ENCODE results near the gene AKIP1. TPM values are rescaled to one million over a fixed set of nuclear protein-coding genes. Genes with fewer than 3 reads are reported as not detected.

Gene AKIP1
- total and polyA plus RNA-seq, 10 of the 15 experiments (the other 5 are each of a cell fraction or from before 2014, with no cell fraction given), result 5.1 to 38.9 (median 30.5) TPM

GRCh38 chr11:8964324-8965320 lies 53.6 kb downstream of the AKIP1 start, which contains the start of gene TMEM9B (continued):
- TF ChIP-seq NFYB (IDR thresholded peaks at IDR 0.05; ENCODE audit: insufficient read depth, low read depth, low read length) (peak; percentile 78; the same call in 1 of the 2 replicates), MTA3 (IDR thresholded peaks at IDR 0.05; ENCODE audit: borderline replicate concordance, low read length) (no peak), MTA2 (IDR thresholded peaks at IDR 0.05; ENCODE audit: low read depth) (peak; percentile 86), CHD4 (IDR thresholded peaks at IDR 0.05) (no peak), IKZF2 (IDR thresholded peaks at IDR 0.05) (0 out of 4 replicates have a peak, but pooled peaks of 1 of the 2 experiments have one; percentile 18), YY1 (IDR thresholded peaks at IDR 0.05; ENCODE audit: low read depth, low read length) (peak; percentile 43), KLF5 (IDR thresholded peaks at IDR 0.05; ENCODE audit: partially characterized antibody) (peak; percentile 79), NR2C1 (IDR thresholded peaks at IDR 0.05) (peak; percentile 97), SMARCA5 (IDR thresholded peaks at IDR 0.05) (peak; percentile 98), IKZF1 (conservative IDR thresholded peaks at IDR 0.05) (peak; percentile 92), ZZZ3 (IDR thresholded peaks at IDR 0.05; ENCODE audit: control insufficient read depth, insufficient read length, low read depth) (no peak), E4F1 (IDR thresholded peaks at IDR 0.05; ENCODE audit: borderline replicate concordance, partially characterized antibody) (peak; percentile 62), BCLAF1 (IDR thresholded peaks at IDR 0.05) (no peak), ZSCAN29 (IDR thresholded peaks at IDR 0.05) (no peak), CEBPB (IDR thresholded peaks at IDR 0.05; ENCODE audit: borderline replicate concordance in 1 of 2, low read depth in 2 of 2, low read length in 2 of 2) (no peak)
- TF ChIP-seq, protein P1, sequence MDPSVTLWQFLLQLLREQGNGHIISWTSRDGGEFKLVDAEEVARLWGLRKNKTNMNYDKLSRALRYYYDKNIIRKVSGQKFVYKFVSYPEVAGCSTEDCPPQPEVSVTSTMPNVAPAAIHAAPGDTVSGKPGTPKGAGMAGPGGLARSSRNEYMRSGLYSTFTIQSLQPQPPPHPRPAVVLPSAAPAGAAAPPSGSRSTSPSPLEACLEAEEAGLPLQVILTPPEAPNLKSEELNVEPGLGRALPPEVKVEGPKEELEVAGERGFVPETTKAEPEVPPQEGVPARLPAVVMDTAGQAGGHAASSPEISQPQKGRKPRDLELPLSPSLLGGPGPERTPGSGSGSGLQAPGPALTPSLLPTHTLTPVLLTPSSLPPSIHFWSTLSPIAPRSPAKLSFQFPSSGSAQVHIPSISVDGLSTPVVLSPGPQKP (IDR thresholded peaks at IDR 0.05; ENCODE audit: low read depth, low read length), result peak; percentile 80
- TF ChIP-seq, protein P2, sequence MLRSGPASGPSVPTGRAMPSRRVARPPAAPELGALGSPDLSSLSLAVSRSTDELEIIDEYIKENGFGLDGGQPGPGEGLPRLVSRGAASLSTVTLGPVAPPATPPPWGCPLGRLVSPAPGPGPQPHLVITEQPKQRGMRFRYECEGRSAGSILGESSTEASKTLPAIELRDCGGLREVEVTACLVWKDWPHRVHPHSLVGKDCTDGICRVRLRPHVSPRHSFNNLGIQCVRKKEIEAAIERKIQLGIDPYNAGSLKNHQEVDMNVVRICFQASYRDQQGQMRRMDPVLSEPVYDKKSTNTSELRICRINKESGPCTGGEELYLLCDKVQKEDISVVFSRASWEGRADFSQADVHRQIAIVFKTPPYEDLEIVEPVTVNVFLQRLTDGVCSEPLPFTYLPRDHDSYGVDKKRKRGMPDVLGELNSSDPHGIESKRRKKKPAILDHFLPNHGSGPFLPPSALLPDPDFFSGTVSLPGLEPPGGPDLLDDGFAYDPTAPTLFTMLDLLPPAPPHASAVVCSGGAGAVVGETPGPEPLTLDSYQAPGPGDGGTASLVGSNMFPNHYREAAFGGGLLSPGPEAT (IDR thresholded peaks at IDR 0.05; ENCODE audit: low read depth), result peak; percentile 83
- TF ChIP-seq, protein P3, sequence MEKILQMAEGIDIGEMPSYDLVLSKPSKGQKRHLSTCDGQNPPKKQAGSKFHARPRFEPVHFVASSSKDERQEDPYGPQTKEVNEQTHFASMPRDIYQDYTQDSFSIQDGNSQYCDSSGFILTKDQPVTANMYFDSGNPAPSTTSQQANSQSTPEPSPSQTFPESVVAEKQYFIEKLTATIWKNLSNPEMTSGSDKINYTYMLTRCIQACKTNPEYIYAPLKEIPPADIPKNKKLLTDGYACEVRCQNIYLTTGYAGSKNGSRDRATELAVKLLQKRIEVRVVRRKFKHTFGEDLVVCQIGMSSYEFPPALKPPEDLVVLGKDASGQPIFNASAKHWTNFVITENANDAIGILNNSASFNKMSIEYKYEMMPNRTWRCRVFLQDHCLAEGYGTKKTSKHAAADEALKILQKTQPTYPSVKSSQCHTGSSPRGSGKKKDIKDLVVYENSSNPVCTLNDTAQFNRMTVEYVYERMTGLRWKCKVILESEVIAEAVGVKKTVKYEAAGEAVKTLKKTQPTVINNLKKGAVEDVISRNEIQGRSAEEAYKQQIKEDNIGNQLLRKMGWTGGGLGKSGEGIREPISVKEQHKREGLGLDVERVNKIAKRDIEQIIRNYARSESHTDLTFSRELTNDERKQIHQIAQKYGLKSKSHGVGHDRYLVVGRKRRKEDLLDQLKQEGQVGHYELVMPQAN (conservative IDR thresholded peaks at IDR 0.05), result peak; percentile 96; the same call in 1 of the 2 replicates
